Mucosa of gallbladder (tissue), 1 donor: ENCODE data around the gene ILDR2. TPM values are rescaled to one million over a fixed set of nuclear protein-coding genes. Genes with fewer than 3 reads are reported as not detected.

Experiments
- DNase-seq: peaks from one replicate; pipeline ENCODE4 v3.0.0-alpha.2; 2020; ENCODE audit warnings: low spot score
- total RNA-seq: library from RNA; stranded (reverse); gene quantifications from one replicate; pipeline ENCODE4 v1.2.1, GENCODE V29; 2021
- donor health status: DM: no; HTN: no; CAD: no.

The ILDR2 gene
- total RNA-seq, 1 donor from 2014 or later = 2.0 TPM

GRCh38 chr1:166924823-166925541, 50.4 kb downstream of the ILDR2 start:
- no peak for DNase-seq

GRCh38 chr1:166920561-166921475, 54.5 kb downstream of the ILDR2 start:
- no peak for DNase-seq

- DNase-seq = no peak
Observed at GRCh38 chr1:166918956-166919316, 56.4 kb downstream of the ILDR2 start.

- no peak for DNase-seq
Observed at GRCh38 chr1:166918088-166918955, 57.0 kb downstream of the ILDR2 start.

- DNase-seq = no peak
Observed at GRCh38 chr1:166915941-166916340, 59.4 kb downstream of the ILDR2 start.

GRCh38 chr1:166915042-166915441, 60.3 kb downstream of the ILDR2 start:
- DNase-seq = no peak

GRCh38 chr1:166914111-166914510, 61.2 kb downstream of the ILDR2 start:
- DNase-seq = no peak

- no peak for DNase-seq
Observed at GRCh38 chr1:166911624-166912023, 63.7 kb downstream of the ILDR2 start.

GRCh38 chr1:166910396-166910994, 64.8 kb downstream of the ILDR2 start:
- DNase-seq = peak; percentile 88

GRCh38 chr1:166908942-166909341, 66.4 kb downstream of the ILDR2 start:
- DNase-seq = no peak

GRCh38 chr1:166907763-166908162, 67.6 kb downstream of the ILDR2 start:
- no peak for DNase-seq

- DNase-seq = no peak
Observed at GRCh38 chr1:166907051-166907450, 68.3 kb downstream of the ILDR2 start.

GRCh38 chr1:166906647-166907046, 68.7 kb downstream of the ILDR2 start:
- DNase-seq = no peak

GRCh38 chr1:166905900-166906299, 69.4 kb downstream of the ILDR2 start:
- DNase-seq = no peak

- no peak for DNase-seq
Observed at GRCh38 chr1:166905136-166905535, 70.2 kb downstream of the ILDR2 start.

- no peak for DNase-seq
Observed at GRCh38 chr1:166903232-166903631, 72.1 kb downstream of the ILDR2 start.

GRCh38 chr1:166902279-166902678, 73.1 kb downstream of the ILDR2 start:
- DNase-seq = no peak

GRCh38 chr1:166900987-166901386, 74.4 kb downstream of the ILDR2 start:
- DNase-seq = no peak

- DNase-seq = no peak
Observed at GRCh38 chr1:166899769-166900168, 75.6 kb downstream of the ILDR2 start.

GRCh38 chr1:166895766-166896165, 79.6 kb downstream of the ILDR2 start:
- no peak for DNase-seq

- DNase-seq = no peak
Observed at GRCh38 chr1:166889776-166890175, 85.6 kb downstream of the ILDR2 start.
